T47D (cell line): ENCODE results near the gene POU3F4.
A peak's percentile ranks its signal among the peaks of the same experiment; 100 is the strongest.

Experiments
- DNase-seq, 2 experiments: peaks; one replicate each; pipeline versions ENCODE4 v3.0.0 to v3.0.0-alpha.2; 2011 to 2012; ENCODE audit warnings: low read depth in 1 of 2, low spot score in 1 of 2
- JUND ChIP-seq: IDR thresholded peaks from 2 replicates; pipeline ENCODE4 v1.6.1; 2012; ENCODE audit warnings: low read depth
- in situ Hi-C: cut with HindIII; loops from 2 replicates; pipeline ENCODE4 v1.10.0; 2016; ENCODE audit warnings: low sequenced_read_pairs, low pct_unique_long_range_greater_than_20kb

Gene POU3F4

GRCh38 chrX:83529950-83530349, 21.9 kb downstream of the POU3F4 start:
- peak in 1 of 2 experiments; percentile 2 for DNase-seq
- in situ Hi-C loops: no loop called here
- no peak for TF ChIP-seq JUND

DNA sequence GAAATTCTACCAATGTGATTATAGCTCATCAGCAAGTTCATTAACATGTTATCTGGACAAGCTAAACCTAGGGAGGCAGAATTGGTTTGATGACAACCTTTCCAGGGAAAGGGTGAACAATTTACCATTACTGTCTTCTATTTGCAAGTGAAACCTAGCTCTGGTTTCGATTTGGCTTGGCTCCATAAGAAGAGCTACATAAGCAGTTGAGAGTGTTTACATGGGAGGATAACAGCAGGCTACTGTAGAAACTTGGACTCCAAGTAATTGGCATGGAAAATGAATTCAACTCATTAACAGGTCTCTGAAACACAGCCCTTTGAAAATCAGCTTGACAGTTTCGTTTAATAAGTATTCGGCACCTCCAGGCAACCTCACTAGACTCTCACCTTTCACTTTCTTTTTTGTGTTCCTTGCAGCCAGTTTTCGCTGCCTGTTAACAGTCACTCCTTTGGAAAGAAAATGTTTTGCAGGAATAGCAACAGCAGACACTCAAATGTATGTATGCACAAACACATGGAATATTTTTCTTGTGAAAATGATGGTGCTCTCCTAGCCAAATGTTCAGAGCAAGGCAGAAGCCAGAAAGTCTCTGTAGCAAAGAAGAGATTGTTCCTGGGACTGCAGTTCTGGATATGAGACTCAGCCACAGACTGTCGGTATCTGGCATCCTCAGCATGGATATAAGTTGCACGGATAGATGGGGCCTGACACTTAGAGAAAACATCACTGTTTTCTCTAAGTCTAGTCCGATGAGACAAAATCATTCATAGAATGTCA, 27.5 kb downstream of the POU3F4 start:
- no peak for TF ChIP-seq JUND
- peak in 1 of 2 experiments; percentile 1 for DNase-seq
- in situ Hi-C loops: no loop called here
